Prostate gland (tissue), 2 donors: ENCODE data around the gene BMPR2. TPM values are rescaled to one million over a fixed set of nuclear protein-coding genes. Genes with fewer than 3 reads are reported as not detected.
"Not testable (repeated sequence)": the region's sequence is repeated elsewhere in the genome, so short reads cannot be mapped to it uniquely, and the experiment has no call there.

ENCODE experiments used
- DNase-seq: peaks from one replicate; pipeline ENCODE4 v3.0.0-alpha.2; 2019; ENCODE audit warnings: low spot score
- H3K27ac ChIP-seq, 2 donors: fragments of 200-600 bp; sonication (generic); 2 replicates each; pipeline ENCODE4 v1.5.1; 2017 to 2019
- H3K27me3 ChIP-seq: fragments of 200-600 bp; sonication (generic); replicated peaks from 2 replicates; pipeline ENCODE4 v1.5.1; 2019; ENCODE audit not compliant: insufficient read depth
- H3K36me3 ChIP-seq, 2 donors: fragments of 200-600 bp; sonication (generic); 1 replicate in 1 of 2; 2 replicates in 1 of 2; pipeline versions ENCODE4 v1.5.1 to v1.8.1; 2017 to 2019
- H3K4me1 ChIP-seq: fragments of 200-600 bp; sonication (generic); replicated peaks from 2 replicates; pipeline ENCODE4 v1.5.1; 2019
- H3K4me3 ChIP-seq, 2 donors: fragments of 200-600 bp; sonication (generic); 2 replicates each; pipeline ENCODE4 v1.5.1; 2017 to 2019
- H3K9me3 ChIP-seq: fragments of 200-600 bp; sonication (generic); 2 replicates; pipeline ENCODE4 v1.5.1; 2017
- POLR2A ChIP-seq: fragments of 450-650 bp; IDR thresholded peaks from one replicate; pipeline ENCODE4 v1.6.1; 2016; ENCODE audit warnings: antibody characterized with exemption, mild to moderate bottlenecking
- POLR2AphosphoS5 ChIP-seq: sonication (generic); formaldehyde crosslinking; IDR thresholded peaks from one replicate; pipeline ENCODE4 v1.6.1; 2017; ENCODE audit warnings: antibody characterized with exemption
- WGBS: methylation state at CpG from one replicate; pipeline ENCODE4 v1.1.5; 2018; 5-methylcytosine and 5-hydroxymethylcytosine counted together
- intact Hi-C: fragments of 100-400 bp; cut with DNase I; formaldehyde crosslinking; loops from one replicate; pipeline ENCODE4 v1.14.2; 2022
- total RNA-seq, 2 donors: library from RNA; depleted of rRNA; stranded (reverse); fragments of >200 nt; gene quantifications; one replicate each; pipeline ENCODE4 v1.1.0, GENCODE V29; 2016
- TF ChIP-seq, protein P1 (sequence below), 4 experiments: fragments of 200-600 bp in 2 of 4; fragments of 450-650 bp in 2 of 4; sonication (generic) in 2 of 4; IDR thresholded peaks; 1 replicate in 3 of 4; 2 replicates in 1 of 4; pipeline ENCODE4 v1.5.1; 2016 to 2019; ENCODE audit warnings: antibody characterized with exemption in 4 of 4, mild to moderate bottlenecking in 2 of 4, moderate library complexity in 2 of 4

BMPR2 gene
- total RNA-seq, 2 donors from 2014 or later = 41.1 to 69.9 TPM

DNA sequence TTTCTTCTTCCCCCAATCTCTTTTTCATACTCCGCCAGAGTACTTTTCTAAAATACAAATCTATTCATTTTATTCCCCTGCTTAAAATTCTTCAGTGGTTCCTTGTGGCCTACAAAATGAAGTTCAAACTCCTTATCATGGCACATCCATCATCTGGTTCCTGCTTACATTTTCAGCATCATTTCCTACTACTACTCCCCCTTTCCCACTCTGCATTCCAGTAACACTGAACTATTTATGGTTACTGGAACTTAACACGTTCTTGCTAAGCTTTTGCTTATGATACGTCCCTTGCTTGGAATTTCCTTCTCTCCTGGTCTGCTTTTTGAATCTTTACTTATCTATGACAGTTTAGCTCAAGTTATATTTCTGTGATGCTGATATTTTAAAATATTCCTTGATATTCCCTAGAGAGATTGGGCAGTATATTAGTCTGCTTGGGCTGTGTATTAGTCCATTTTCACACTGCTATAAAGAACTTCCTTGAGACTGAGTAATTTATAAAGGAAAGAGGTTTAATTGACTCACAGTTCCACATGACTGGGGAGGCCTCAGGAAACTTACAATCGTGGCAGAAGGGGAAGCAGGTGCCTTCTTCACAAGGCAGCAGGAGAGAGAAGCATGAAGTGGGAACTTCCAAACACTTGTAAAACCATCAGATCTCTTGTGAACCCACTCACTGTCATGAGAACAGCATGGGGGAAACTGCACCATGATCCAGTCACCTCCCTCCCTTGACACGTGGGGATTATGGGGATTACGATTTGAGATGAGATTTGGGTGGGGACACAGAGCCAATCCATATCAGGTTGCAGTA is 53.2 kb downstream of the BMPR2 start:
- 66% methylated on average over 6 of the region's 6 CpGs for WGBS
- Histone ChIP-seq H3K9me3 (no peaks in the 10 kb centered on the region), H3K27ac (no peak overlapping the region), H3K27me3 (no peaks in the 10 kb centered on the region), H3K4me1 (no peaks in the 10 kb centered on the region), H3K36me3 (no peaks in the 10 kb centered on the region), H3K4me3 (no peak overlapping the region)
- no peak for TF ChIP-seq POLR2A
- TF ChIP-seq, protein P1, sequence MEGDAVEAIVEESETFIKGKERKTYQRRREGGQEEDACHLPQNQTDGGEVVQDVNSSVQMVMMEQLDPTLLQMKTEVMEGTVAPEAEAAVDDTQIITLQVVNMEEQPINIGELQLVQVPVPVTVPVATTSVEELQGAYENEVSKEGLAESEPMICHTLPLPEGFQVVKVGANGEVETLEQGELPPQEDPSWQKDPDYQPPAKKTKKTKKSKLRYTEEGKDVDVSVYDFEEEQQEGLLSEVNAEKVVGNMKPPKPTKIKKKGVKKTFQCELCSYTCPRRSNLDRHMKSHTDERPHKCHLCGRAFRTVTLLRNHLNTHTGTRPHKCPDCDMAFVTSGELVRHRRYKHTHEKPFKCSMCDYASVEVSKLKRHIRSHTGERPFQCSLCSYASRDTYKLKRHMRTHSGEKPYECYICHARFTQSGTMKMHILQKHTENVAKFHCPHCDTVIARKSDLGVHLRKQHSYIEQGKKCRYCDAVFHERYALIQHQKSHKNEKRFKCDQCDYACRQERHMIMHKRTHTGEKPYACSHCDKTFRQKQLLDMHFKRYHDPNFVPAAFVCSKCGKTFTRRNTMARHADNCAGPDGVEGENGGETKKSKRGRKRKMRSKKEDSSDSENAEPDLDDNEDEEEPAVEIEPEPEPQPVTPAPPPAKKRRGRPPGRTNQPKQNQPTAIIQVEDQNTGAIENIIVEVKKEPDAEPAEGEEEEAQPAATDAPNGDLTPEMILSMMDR (IDR thresholded peaks at IDR 0.05) = no peak
- no peak for TF ChIP-seq POLR2AphosphoS5
- intact Hi-C loops = no loop called here
- DNase-seq = no peak

DNA sequence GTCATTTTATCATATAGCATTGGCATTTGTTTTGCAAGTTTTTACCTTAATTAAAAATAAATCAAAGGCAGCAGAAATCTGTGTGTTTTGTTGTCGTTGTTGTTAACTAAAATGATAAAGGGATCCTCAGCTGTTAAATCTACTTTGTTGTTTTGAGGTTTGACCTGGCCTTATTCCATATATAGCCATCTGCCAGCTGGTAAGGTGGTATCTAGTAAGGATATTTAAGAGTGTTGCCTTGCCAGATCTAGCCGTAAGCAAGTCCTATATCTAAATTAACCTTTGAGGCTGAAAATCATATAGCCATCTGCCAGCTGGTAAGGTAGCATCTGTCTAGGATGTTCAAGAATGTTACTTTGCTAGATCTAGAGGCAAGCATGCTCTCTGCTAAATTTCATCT is 56.6 kb downstream of the BMPR2 start:
- H3K4me1 ChIP-seq = no peaks in the 10 kb centered on the region
- TF ChIP-seq, protein P1 (IDR thresholded peaks at IDR 0.05) = no peak
- TF ChIP-seq POLR2AphosphoS5 = no peak
- TF ChIP-seq POLR2A = no peak
- H3K36me3 ChIP-seq = no peaks in the 10 kb centered on the region
- no peak overlapping the region for H3K27ac ChIP-seq
- no peak overlapping the region for H3K4me3 ChIP-seq
- H3K9me3 ChIP-seq = no peaks in the 10 kb centered on the region
- DNase-seq = no peak
- intact Hi-C loops = no loop called here
- WGBS = 86% methylated on average over 2 of the region's 2 CpGs
- H3K27me3 ChIP-seq = no peaks in the 10 kb centered on the region

DNA sequence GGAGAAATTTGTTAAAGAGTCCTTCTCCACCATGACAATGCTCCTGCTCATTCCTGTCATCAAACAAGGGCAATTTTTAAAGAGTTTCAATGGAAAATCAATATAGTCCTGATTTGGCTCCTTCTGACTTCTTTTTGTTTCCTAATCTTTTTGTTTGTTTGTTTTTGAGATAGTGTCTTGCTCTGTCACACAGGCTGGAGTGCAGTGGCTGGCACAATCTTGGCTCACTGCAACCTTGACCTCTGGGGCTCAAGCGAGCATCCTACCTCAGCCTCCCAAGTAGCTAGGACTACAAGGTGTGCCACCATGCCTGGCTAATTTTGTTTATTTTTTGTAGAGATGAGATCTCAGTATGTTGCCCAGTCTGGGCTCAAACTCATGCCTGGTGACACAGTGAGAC is 58.3 kb downstream of the BMPR2 start:
- Histone ChIP-seq H3K27ac (no peak overlapping the region), H3K4me3 (no peak overlapping the region), H3K4me1 (no peaks in the 10 kb centered on the region), H3K36me3 (no peaks in the 10 kb centered on the region), H3K27me3 (no peaks in the 10 kb centered on the region), H3K9me3 (no peaks in the 10 kb centered on the region)
- DNase-seq = no peak
- TF ChIP-seq, protein P1 (IDR thresholded peaks at IDR 0.05) = no peak
- no peak for TF ChIP-seq POLR2A
- 93% methylated on average over 1 of the region's 1 CpG for WGBS
- intact Hi-C loops = no loop called here

DNA sequence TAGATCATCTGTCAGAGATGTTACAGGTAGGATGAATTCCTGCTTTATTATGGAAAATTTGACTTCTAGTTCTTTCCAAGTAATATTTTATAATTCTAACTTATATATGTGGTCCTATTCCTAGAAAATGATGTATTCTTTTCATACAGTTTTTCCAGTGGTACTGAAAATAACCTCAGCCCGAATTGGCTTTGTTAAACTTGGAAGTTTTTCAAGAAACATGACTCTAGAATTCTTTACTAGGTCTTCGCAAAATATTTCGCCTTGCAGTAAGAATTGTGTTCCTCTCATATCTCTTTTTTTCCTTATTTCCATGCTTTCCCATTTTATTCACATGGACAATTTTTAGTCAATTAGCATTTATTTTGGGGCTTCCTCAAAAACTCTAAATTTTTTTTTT is 60.5 kb downstream of the BMPR2 start:
- intact Hi-C loops = no loop called here
- no peak overlapping the region for H3K27ac ChIP-seq
- H3K27me3 ChIP-seq = no peaks in the 10 kb centered on the region
- no peaks in the 10 kb centered on the region for H3K36me3 ChIP-seq
- H3K9me3 ChIP-seq = no peaks in the 10 kb centered on the region
- no peak for TF ChIP-seq POLR2A
- TF ChIP-seq, protein P1 (IDR thresholded peaks at IDR 0.05) = no peak
- TF ChIP-seq POLR2AphosphoS5 = no peak
- 36% methylated on average over 3 of the region's 3 CpGs for WGBS
- no peak overlapping the region for H3K4me3 ChIP-seq
- DNase-seq = no peak
- H3K4me1 ChIP-seq = no peaks in the 10 kb centered on the region

DNA sequence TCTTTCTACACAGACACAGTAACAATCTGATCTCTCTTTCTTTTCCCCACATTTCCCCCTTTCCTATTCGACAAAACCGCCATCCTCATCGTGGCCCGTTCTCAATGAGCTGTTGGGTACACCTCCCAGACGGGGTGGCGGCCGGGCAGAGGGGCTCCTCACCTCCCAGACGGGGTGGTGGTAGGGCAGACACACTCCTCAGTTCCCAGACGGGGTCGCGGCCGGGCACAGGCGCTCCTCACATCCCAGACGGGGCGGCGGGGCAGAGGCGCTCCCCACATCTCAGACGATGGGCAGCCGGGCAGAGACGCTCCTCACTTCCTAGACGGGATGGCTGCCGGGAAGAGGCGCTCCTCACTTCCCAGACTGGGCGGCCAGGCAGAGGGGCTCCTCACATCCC is 64.0 kb downstream of the BMPR2 start:
- H3K4me3 ChIP-seq, H3K27me3 ChIP-seq, H3K36me3 ChIP-seq, intact Hi-C loops, H3K4me1 ChIP-seq, H3K9me3 ChIP-seq, DNase-seq, H3K27ac ChIP-seq: not testable (repeated sequence)
- 98% methylated on average over 21 of the region's 24 CpGs for WGBS
